Measurements from ENCODE around the gene TAF1C. TPM values are rescaled to one million over a fixed set of nuclear protein-coding genes. Genes with fewer than 3 reads are reported as not detected.

TAF1C gene
- total RNA-seq, 1 experiment from 2014 or later: 40.2 TPM

GRCh38 chr16:84155771-84156170 is 31.1 kb downstream of the TAF1C start:
- Histone ChIP-seq H3F3A (ENCODE audit: insufficient read depth, low read depth) (peaks cover 6% of the 10 kb centered on the region), H3K27ac (no peak overlapping the region), H3K4me3 (no peak overlapping the region), H3K9me3 (ENCODE audit: insufficient read depth, low read depth) (0 out of 2 replicates have a peak, but pooled peaks cover 5% of the 10 kb centered on the region), H4K20me1 (ENCODE audit: insufficient read depth) (no peaks in the 10 kb centered on the region), H3K4me2 (no peak overlapping the region), H2AFZ (no peak overlapping the region), H3K9me2 (ENCODE audit: insufficient read depth) (no peaks in the 10 kb centered on the region), H3K36me3 (ENCODE audit: low read depth) (no peaks in the 10 kb centered on the region), H3K27me3 (ENCODE audit: insufficient read depth, low read depth) (peaks cover 5% of the 10 kb centered on the region; the same call in 1 of the 2 replicates), H3K79me2 (ENCODE audit: low read depth) (no peaks in the 10 kb centered on the region), H3K4me1 (replicated peaks; ENCODE audit: insufficient read depth) (no peaks in the 10 kb centered on the region)
- CTCF ChIA-PET: no interaction called here
- intact Hi-C loops (cut with micrococcal nuclease; ENCODE audit: unreplicated experiment): no loop called here
- POLR2A ChIA-PET (ENCODE audit: unreplicated experiment): interaction anchor here (0.6 kb wide), 1 partner anchor 178 kb away, joined by 4 read pairs; no protein-coding TSS in a partner anchor
- no TSS peak for BruUV-seq (replicated peaks)
- no peak for DNase-seq
- TF ChIP-seq EZH2 (IDR thresholded peaks at IDR 0.05; ENCODE audit: low read depth): no peak

- no TSS peak for BruUV-seq (replicated peaks)
- H4K20me1 ChIP-seq (ENCODE audit: insufficient read depth): no peaks in the 10 kb centered on the region
- ChIA-PET CTCF (no interaction called here), POLR2A (ENCODE audit: unreplicated experiment) (no interaction called here)
- H3K4me1 ChIP-seq (replicated peaks; ENCODE audit: insufficient read depth): no peaks in the 10 kb centered on the region
- no peak overlapping the region for H3K27ac ChIP-seq
- no peak for DNase-seq
- no peak overlapping the region for H2AFZ ChIP-seq
- no peaks in the 10 kb centered on the region for H3K36me3 ChIP-seq (ENCODE audit: low read depth)
- no peaks in the 10 kb centered on the region for H3K79me2 ChIP-seq (ENCODE audit: low read depth)
- intact Hi-C loops (cut with micrococcal nuclease; ENCODE audit: unreplicated experiment): no loop called here
- peaks cover 6% of the 10 kb centered on the region for H3F3A ChIP-seq (ENCODE audit: insufficient read depth, low read depth)
- peaks cover 5% of the 10 kb centered on the region; the same call in 1 of the 2 replicates for H3K27me3 ChIP-seq (ENCODE audit: insufficient read depth, low read depth)
- H3K4me2 ChIP-seq: no peak overlapping the region
- no peak overlapping the region for H3K4me3 ChIP-seq
- H3K9me3 ChIP-seq (ENCODE audit: insufficient read depth, low read depth): 0 out of 2 replicates have a peak, but pooled peaks cover 5% of the 10 kb centered on the region
- TF ChIP-seq CTCF (conservative IDR thresholded peaks at IDR 0.05): no peak
- no peak for TF ChIP-seq EZH2 (IDR thresholded peaks at IDR 0.05; ENCODE audit: low read depth)
- no peaks in the 10 kb centered on the region for H3K9me2 ChIP-seq (ENCODE audit: insufficient read depth)
Measured at GRCh38 chr16:84155226-84155625, 31.6 kb downstream of the TAF1C start.

- no peaks in the 10 kb centered on the region for H4K20me1 ChIP-seq (ENCODE audit: insufficient read depth)
- CTCF ChIA-PET: no interaction called here
Measured at GRCh38 chr16:84153660-84154214, 33.1 kb downstream of the TAF1C start.

More at GRCh38 chr16:84153660-84154214, 33.1 kb downstream of the TAF1C start:
- Histone ChIP-seq H3K9me2 (ENCODE audit: insufficient read depth) (no peaks in the 10 kb centered on the region), H3F3A (ENCODE audit: insufficient read depth, low read depth) (peaks cover 6% of the 10 kb centered on the region), H3K27me3 (ENCODE audit: insufficient read depth, low read depth) (no peaks in the 10 kb centered on the region), H3K9me3 (ENCODE audit: insufficient read depth, low read depth) (0 out of 2 replicates have a peak, but pooled peaks cover 5% of the 10 kb centered on the region), H3K27ac (no peak overlapping the region), H3K4me2 (no peak overlapping the region), H3K4me3 (no peak overlapping the region), H3K36me3 (ENCODE audit: low read depth) (no peaks in the 10 kb centered on the region), H3K4me1 (replicated peaks; ENCODE audit: insufficient read depth) (no peaks in the 10 kb centered on the region), H2AFZ (no peak overlapping the region), H3K79me2 (ENCODE audit: low read depth) (no peaks in the 10 kb centered on the region)
- POLR2A ChIA-PET (ENCODE audit: unreplicated experiment): no interaction called here
- DNase-seq: no peak
- no TSS peak for BruUV-seq (replicated peaks)
- TF ChIP-seq EZH2 (IDR thresholded peaks at IDR 0.05; ENCODE audit: low read depth) (no peak), CTCF (conservative IDR thresholded peaks at IDR 0.05) (no peak)
- intact Hi-C loops (cut with micrococcal nuclease; ENCODE audit: unreplicated experiment): no loop called here
